Anterior cingulate cortex (tissue), 58 donors: ENCODE data around the gene MIGA2.

Experiments used
- DNase-seq, 58 donors: peaks; one replicate each; lab custom pipeline; 2025; lab: John Stamatoyannopoulos, UW

MIGA2 gene

GRCh38 chr9:129069862-129070641 lies 33.6 kb downstream of the MIGA2 start:
- no peak for DNase-seq

- no peak for DNase-seq
Measured at GRCh38 chr9:129070696-129071525, 34.5 kb downstream of the MIGA2 start.

GRCh38 chr9:129071526-129072126 lies 35.2 kb downstream of the MIGA2 start:
- DNase-seq, result no peak

- no peak for DNase-seq
Measured at GRCh38 chr9:129072171-129072570, 35.7 kb downstream of the MIGA2 start.

- DNase-seq, result no peak
Measured at GRCh38 chr9:129073404-129073803, 37.0 kb downstream of the MIGA2 start.

- DNase-seq, result no peak
Measured at GRCh38 chr9:129074106-129074505, 37.7 kb downstream of the MIGA2 start.

GRCh38 chr9:129075996-129076639 lies 39.7 kb downstream of the MIGA2 start:
- DNase-seq, result no peak

GRCh38 chr9:129076640-129077037 lies 40.2 kb downstream of the MIGA2 start:
- DNase-seq, result no peak

- DNase-seq, result no peak
Measured at GRCh38 chr9:129077236-129077635, 40.8 kb downstream of the MIGA2 start.

GRCh38 chr9:129078691-129079503 lies 42.5 kb downstream of the MIGA2 start:
- no peak for DNase-seq

- no peak for DNase-seq
Measured at GRCh38 chr9:129079829-129080228, 43.4 kb downstream of the MIGA2 start.

- no peak for DNase-seq
Measured at GRCh38 chr9:129080298-129080600, 43.8 kb downstream of the MIGA2 start.

GRCh38 chr9:129080601-129081387 lies 44.4 kb downstream of the MIGA2 start, which contains the start of gene DOLPP1:
Gene DOLPP1 (plus strand): TSS chr9:129081111. CDS start chr9:129081132, 21 bp downstream.
- peak; percentile 89 to 100 (median 98) for DNase-seq

- peak in 4 of 58 donors; percentile 41 to 66 (median 50) for DNase-seq
Measured at GRCh38 chr9:129081388-129081904, 45.0 kb downstream of the MIGA2 start.

GRCh38 chr9:129084087-129084486 lies 47.7 kb downstream of the MIGA2 start:
- no peak for DNase-seq

GRCh38 chr9:129089246-129089645 lies 52.8 kb downstream of the MIGA2 start:
- no peak for DNase-seq

GRCh38 chr9:129093602-129094386 lies 57.4 kb downstream of the MIGA2 start:
- DNase-seq, result no peak
